Activated CD8-positive, alpha-beta memory T cell treated with anti-CD3 and anti-CD28 coated beads for 48 hours (primary cell): ENCODE measurements around the gene ARL15.
"Not testable (repeated sequence)": the region's sequence is repeated elsewhere in the genome, so short reads cannot be mapped to it uniquely, and the experiment has no call there.

Source experiments
- DNase-seq, 3 experiments: peaks; one replicate each; pipeline ENCODE4 v3.0.0-alpha.2; 2020; ENCODE audit warnings: low read depth in 2 of 3, low spot score in 2 of 3

Gene ARL15

DNA sequence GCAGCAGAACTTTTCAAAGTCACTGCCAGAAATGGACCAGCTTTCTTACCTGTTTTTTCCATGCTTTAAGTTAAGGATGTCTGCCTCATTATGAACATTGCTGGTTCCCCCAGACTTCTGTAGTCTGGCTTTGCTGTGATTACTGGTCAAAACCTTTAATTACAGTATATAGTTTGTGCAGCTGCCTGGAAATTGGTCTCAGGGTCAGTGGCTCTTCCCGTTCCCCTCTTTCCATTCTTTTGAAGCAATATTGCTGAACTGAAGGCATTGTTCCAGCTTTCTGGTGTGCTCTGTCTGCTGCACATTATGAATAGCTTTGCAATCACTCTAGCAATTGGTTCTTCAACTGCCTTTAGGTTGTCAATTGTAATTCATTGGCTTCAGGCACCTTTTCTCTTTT is 206.5 kb downstream of the ARL15 start:
- no peak for DNase-seq

- no peak for DNase-seq
Measured at GRCh38 chr5:54098267-54098666, 212.1 kb downstream of the ARL15 start.

DNA sequence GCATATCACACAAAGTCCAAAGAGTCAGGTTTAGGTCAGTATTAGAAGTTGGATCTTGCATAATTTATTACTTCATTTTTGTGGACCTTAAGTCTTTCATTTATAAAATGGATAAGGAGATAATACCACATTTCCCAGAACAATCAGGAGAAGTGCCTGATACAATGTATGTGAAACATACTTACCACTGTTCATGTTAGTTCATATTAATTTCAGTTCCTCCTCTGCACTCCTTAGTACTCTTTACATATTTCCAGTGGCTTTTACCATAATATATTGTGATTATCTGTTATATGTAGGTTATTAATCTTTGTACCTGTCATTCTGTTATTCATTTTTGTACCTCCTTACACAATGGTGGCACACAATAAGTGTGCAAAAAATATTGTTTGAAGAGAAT is 214.4 kb downstream of the ARL15 start:
- DNase-seq = no peak

DNA sequence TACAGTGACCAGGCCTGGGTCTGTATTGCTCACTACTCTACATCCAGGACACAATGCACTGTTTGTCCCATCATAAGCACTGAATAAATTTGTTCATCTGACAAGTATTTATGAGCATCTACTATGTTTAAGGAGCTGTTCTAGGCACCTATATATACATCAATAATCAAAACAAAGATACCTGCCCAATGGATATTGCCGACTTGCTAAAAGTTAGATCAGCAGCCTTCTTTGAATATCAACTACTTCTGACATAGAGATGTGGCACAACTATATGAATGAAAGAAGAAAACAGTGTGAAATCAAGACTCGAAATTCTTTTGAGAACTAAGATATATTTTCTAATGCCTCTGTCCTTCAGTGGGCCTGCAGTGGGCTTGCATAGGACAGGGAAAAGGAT is 215.7 kb downstream of the ARL15 start:
- DNase-seq = no peak

GRCh38 chr5:54093861-54094260 is 216.5 kb downstream of the ARL15 start:
- no peak for DNase-seq

DNA sequence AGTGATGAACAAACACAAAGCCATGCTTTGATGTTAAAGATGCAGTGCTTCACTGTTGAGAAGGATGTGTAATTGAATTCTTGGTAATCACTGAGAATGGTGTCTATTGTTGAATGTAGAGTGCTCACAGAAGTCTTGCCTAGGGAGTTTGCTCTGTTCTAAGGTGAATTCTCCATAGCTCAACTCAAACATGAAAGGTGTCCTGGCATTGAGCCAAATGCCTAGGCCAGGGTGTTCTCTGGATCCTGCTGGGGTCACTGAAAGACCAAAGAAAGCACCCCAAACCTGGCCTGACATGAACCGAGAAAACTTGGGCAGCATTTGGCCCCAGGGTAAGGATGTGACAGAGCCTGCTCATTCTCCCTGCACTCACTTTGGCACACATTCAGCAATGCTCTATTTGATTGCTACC is 217.3 kb downstream of the ARL15 start:
- DNase-seq = no peak

DNA sequence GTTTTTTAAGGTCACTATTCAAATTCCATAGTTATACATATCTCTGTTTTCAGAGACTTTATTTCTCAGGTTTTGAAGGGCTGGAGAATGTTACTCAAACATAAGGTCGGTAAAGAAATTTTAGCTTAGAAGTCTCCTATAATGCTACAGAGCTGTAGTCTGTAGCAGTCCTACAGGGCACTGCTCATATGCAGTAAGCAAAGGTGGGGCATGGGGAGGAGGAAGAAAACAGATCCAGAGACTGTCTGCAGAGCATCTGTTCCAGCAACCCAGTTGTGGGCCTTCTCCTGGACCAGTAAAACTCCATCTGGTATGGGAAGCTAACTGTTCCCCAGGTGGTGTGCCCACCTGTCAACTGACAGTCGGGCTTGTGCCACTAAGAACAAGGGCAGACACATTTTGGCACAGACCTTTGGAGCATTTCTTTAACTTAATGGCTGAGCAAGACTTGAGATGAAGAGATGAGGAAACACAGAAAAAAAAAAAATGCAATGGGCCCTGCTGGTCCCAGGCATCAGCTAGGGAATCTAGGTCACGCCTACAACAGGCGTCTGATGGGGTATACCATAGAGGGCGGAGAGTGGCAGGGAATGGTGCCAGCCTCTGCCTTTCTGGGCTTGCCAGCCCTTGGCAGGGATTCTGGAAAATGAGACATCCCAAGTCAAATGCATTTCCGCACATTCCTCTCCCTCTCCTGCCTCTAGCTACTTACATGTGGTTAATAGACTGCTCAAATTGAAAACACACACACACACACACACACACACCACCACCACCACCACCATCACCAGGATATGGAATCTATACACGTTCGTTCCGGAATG is 218.9 kb downstream of the ARL15 start:
- no peak for DNase-seq

- DNase-seq = no peak
Measured at GRCh38 chr5:54090495-54091120, 219.8 kb downstream of the ARL15 start.

DNA sequence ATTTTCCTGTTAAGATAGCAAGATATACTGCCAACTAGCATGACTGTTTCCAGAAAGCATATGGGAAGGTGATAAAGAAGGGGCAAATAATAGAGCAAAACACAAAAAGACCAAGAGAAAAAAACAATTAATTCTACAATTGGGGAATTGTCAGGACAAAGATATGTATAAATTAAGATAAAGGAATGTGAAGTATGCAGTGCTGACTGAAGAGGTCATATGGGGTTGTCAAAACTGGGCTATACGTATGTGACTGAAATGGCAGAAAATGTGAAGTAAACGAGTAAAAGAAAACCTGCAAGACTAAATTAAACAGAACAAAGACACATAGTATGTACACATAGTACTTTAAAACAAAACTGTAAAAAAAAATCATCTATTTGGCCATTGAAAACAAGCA is 222.3 kb downstream of the ARL15 start:
- no peak for DNase-seq

DNA sequence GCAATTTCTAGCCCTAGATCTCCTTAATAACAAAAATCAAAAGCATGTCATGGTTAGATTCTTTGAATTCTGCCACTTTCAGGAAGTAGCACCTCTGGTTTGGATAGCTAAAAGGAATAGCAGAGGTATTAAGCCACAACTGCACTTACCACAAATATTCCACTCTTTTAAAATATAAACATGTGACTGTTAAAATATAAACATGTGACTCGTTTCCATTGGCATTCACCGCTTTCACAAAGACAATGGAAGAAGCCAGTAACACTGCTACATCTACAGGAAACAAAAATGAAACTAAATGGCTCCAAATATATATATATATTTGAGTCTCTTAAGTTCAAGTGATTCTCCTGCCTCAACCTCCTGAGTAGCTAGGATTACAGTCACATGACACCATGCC is 222.9 kb downstream of the ARL15 start:
- no peak for DNase-seq

DNA sequence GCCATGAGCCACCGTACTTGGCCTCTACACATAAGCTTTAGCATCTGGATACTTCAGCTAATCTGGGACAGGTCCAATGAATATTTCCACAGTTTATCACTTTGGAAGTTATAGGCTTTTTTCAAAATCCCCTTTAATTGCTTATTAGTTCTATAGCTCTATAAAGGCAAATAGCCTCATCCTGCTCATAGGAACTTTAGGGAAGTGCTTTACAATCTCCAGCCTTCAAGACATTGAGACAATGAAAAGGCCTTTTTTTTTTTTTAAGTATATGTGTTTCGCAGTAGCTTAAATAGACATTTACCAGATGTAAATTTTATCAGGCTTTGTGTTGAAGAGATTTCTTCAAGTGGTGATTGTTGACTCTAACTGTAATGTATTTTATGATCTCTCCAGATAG is 224.2 kb downstream of the ARL15 start:
- DNase-seq = no peak

DNA sequence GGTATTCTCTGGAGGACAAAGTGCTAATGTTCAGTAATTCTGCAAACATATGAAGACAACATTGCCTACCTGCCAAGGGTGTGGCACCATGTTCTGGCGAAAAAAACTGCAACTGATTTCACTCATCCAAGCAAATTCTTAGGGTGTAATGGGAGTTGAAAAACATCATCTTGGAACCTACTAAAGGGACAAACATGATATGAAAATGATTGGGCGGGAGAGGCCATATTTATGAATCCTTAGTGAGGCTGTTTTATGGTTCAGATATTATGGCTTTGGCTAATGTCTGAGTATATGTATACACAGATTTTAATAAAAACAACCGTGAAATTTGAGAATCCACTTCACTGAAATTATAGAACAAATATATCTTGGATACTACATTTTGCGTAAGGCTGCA is 225.7 kb downstream of the ARL15 start:
- no peak for DNase-seq

DNA sequence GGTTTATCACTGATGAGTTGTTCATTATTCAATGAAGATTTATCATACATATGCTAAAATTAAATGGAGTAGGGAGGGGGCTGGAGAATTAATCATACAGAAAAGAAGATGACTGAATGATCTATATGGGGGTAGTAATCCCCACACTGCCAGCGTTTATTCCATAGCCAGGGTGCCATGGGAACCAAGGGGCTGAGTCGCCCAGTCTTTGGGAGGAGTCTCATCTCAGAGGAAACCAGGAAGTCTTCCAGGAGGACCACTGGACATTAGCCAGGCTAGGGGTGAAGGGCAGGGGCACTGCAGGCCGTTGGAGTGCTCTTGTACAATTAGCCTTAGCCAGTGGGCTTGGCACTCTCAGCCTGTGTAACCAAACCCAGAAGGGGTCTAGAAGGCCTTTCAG is 226.5 kb downstream of the ARL15 start:
- no peak for DNase-seq

- no peak for DNase-seq
Measured at GRCh38 chr5:54083245-54083644, 227.1 kb downstream of the ARL15 start.

DNA sequence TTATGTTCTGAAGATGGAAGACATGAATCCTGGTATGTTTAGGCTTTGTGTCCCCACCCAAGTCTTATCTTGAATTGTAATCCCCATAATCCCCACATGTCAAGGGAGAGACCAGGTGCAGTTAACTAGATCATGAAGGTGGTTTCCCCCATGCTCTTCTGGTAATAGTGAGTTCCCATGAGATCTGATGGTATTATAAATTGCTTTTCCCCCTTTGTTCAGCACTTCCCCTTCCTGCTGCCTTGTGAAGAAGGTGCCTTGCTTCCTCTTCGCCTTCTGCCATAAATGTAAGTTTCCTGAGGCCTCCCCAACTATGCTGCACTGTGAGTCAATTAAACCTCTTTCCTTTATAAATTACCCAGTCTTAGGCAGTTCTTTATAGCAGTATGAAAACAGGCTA is 229.0 kb downstream of the ARL15 start:
- DNase-seq = no peak

- DNase-seq = no peak
Measured at GRCh38 chr5:54080831-54081230, 229.5 kb downstream of the ARL15 start.

DNA sequence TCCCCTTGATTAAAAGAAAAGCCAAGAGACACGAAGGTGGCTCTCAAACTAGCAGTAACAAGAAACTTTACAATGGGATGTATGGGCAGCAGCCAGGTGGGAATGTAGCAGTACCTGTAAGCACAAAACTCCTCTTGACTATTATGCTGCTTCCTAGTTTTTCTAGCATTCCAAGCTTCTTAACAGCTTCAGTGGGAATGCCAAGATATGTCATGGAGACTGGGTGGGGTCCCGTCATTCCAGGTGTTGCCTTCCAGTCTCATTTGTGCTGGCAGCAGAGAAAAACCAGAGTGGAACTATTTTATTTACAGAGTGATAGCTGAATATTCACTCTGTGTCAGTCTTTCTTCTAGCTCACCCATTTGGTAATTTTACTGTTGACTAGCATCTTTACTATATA is 236.6 kb downstream of the ARL15 start:
- DNase-seq = no peak

DNA sequence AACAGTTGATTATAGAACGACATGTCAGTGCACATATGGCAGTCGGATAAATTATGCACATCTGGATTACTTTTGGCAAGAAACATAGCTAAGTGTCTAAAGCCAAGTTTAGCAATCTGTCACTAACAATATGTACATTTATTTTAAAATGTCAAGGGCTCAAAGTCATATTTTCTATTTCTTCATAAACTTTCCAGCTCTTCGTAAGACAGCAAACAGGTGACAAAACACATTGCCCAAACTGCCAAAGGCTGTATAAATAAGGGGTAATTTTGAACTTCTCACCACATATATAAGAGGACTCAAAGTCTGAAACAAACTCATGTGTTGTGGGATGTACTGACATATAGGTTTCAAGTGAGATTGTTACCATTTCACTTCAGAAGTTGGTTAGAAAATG is 237.2 kb downstream of the ARL15 start:
- DNase-seq = no peak

GRCh38 chr5:54066433-54066832 is 243.9 kb downstream of the ARL15 start:
- no peak for DNase-seq

- DNase-seq = no peak
Measured at GRCh38 chr5:54063817-54064216, 246.6 kb downstream of the ARL15 start.

DNA sequence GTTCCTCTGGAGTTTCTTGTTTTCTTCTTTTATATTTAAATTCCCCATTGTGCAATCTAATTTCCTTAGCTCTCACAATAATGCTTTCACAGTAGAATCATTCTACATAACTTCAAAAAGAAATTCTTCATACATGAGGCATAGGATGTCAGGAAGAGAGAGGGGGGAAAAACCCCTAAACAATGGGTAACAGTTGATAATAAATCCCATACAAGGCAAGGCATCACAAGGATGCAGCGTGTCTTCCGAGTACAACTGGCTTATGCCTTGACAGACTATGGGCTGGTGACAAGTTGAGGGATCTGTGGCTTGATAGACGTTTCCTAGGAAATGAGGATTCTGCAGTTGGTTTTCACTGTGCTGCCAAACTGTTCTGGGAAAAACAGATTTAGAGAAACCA is 247.4 kb downstream of the ARL15 start:
- no peak for DNase-seq

GRCh38 chr5:54060919-54061318 is 249.5 kb downstream of the ARL15 start:
- DNase-seq = not testable (repeated sequence)

- DNase-seq = no peak
Measured at GRCh38 chr5:54049963-54050362, 260.4 kb downstream of the ARL15 start.
